HepG2 (cell line): Measurements from ENCODE around the gene MRO. TPM values are rescaled to one million over a fixed set of nuclear protein-coding genes. Genes with fewer than 3 reads are reported as not detected.

ENCODE experiments used
- ATAC-seq: fragments of 200-7000 bp; cut with Tn5 transposase; 3 replicates; pipeline ENCODE4 v1.9.1; 2020; ENCODE audit warnings: mild to moderate bottlenecking, moderate library complexity
- BruUV-seq: library from RNA; stranded (reverse); fragments of 400-500 nt; replicated peaks from 2 replicates; lab custom pipeline; 2021; lab: Mats Ljungman, UMichigan
- CTCF ChIA-PET: fragments of 300-600 bp; formaldehyde crosslinking; extraction: SDS; loops from one replicate; lab custom pipeline; 2021; ENCODE audit warnings: low total read pairs, inconsistent platforms, low intra/inter-chr PET ratio; lab: Yijun Ruan, JAX
- POLR2A ChIA-PET: fragments of 350-600 bp; sonication (Branson Sonifier 250); formaldehyde crosslinking; loops from one replicate; lab custom pipeline; 2020; ENCODE audit warnings: antibody characterized with exemption, inconsistent platforms; lab: Yijun Ruan, JAX
- DNase-seq: peaks from one replicate; pipeline ENCODE4 v3.0.0-alpha.2; 2015; ENCODE audit warnings: low spot score
- FAIRE-seq: peaks from 3 replicates; lab custom pipeline; 2011; peaks lifted over from hg19 to GRCh38; lab: Jason Lieb, UNC
- H2AFZ ChIP-seq: one replicate; pipeline ENCODE4 v1.6.1; 2011; ENCODE audit warnings: low read length, inconsistent platforms
- H3K27ac ChIP-seq: fragments of 300-600 bp; 3 replicates; pipeline ENCODE4 v1.8.0; 2011; ENCODE audit warnings: mixed run types, mild to moderate bottlenecking, mixed read lengths, low read length, inconsistent platforms; ENCODE audit not compliant: insufficient read depth; ENCODE audit errors: extremely low read length
- H3K27me3 ChIP-seq, 2 experiments: fragments of 200-600 bp in 1 of 2; 2 replicates in 1 of 2; 3 replicates in 1 of 2; pipeline versions ENCODE4 v1.6.0 to v1.8.0; 2011; ENCODE audit warnings: low read length in 2 of 2, mild to moderate bottlenecking in 2 of 2, moderate library complexity in 2 of 2, inconsistent platforms in 1 of 2; ENCODE audit not compliant: insufficient read depth in 2 of 2, control insufficient read depth in 1 of 2
- H3K36me3 ChIP-seq, 2 experiments: fragments of 200-600 bp in 1 of 2; replicated peaks in 1 of 2; 2 replicates in 1 of 2; 3 replicates in 1 of 2; pipeline versions ENCODE4 v1.5.1 to v1.8.0; 2011; ENCODE audit warnings: low read length in 2 of 2, inconsistent platforms in 1 of 2; ENCODE audit not compliant: insufficient read depth in 2 of 2, control insufficient read depth in 1 of 2
- H3K4me1 ChIP-seq: 2 replicates; pipeline ENCODE4 v1.5.1; 2012; ENCODE audit warnings: low read length, inconsistent platforms; ENCODE audit not compliant: insufficient read depth
- H3K4me2 ChIP-seq: 2 replicates; pipeline ENCODE4 v1.6.0; 2011; ENCODE audit warnings: low read depth, low read length, inconsistent platforms
- H3K4me3 ChIP-seq, 3 experiments: fragments of 200-600 bp in 1 of 3; sonication (generic), shearing (Covaris generic) in 1 of 3; replicated peaks in 1 of 3; 2 replicates each; pipeline ENCODE4 v1.5.1; 2011 to 2016; ENCODE audit warnings: low read length in 3 of 3, inconsistent platforms in 2 of 3, low read depth in 2 of 3, mild to moderate bottlenecking in 2 of 3, control low read depth in 1 of 3, mixed read lengths in 1 of 3; ENCODE audit not compliant: insufficient read depth in 1 of 3
- H3K79me2 ChIP-seq: one replicate; pipeline ENCODE4 v1.6.1; 2011; ENCODE audit warnings: low read length, inconsistent platforms; ENCODE audit not compliant: insufficient read depth
- H3K9ac ChIP-seq: 2 replicates; pipeline ENCODE4 v1.6.0; 2011; ENCODE audit warnings: mild to moderate bottlenecking, low read depth, low read length, inconsistent platforms; ENCODE audit not compliant: insufficient read depth
- H3K9me3 ChIP-seq: 2 replicates; pipeline ENCODE4 v1.5.1; 2012; ENCODE audit warnings: mild to moderate bottlenecking, low read length
- H4K20me1 ChIP-seq: 2 replicates; pipeline ENCODE4 v1.6.0; 2011; ENCODE audit warnings: inconsistent platforms, mild to moderate bottlenecking, low read length, moderate library complexity; ENCODE audit not compliant: insufficient read depth
- CREB1 ChIP-seq, 2 experiments: fragments of 450-650 bp in 1 of 2; IDR thresholded peaks; 2 replicates each; pipeline ENCODE4 v1.6.1; 2016 to 2017; ENCODE audit warnings: control low read depth in 1 of 2, mild to moderate bottlenecking in 1 of 2, missing compliant biosample characterization in 1 of 2, missing genetic modification characterization in 1 of 2
- HDAC1 ChIP-seq: sonication (generic); formaldehyde crosslinking; IDR thresholded peaks from 2 replicates; pipeline ENCODE4 v1.5.1; 2020; ENCODE audit warnings: mild to moderate bottlenecking, missing genetic modification reagents
- HMG20B ChIP-seq: conservative IDR thresholded peaks from 2 replicates; pipeline ENCODE4 v1.6.1; 2016; ENCODE audit warnings: missing genetic modification reagents, missing compliant biosample characterization
- MIER3 ChIP-seq: IDR thresholded peaks from 2 replicates; pipeline ENCODE4 v1.6.1; 2016; ENCODE audit warnings: missing compliant biosample characterization, borderline replicate concordance
- SRSF1 ChIP-seq: fragments of 200-400 bp; formaldehyde crosslinking; optimal IDR thresholded peaks from 2 replicates; pipeline ENCODE3; 2017; ENCODE audit warnings: mild to moderate bottlenecking, low read depth, low read length, moderate library complexity
- SRSF4 ChIP-seq: fragments of 200-400 bp; formaldehyde crosslinking; IDR thresholded peaks from one replicate; pipeline ENCODE4 v1.6.1; 2018; ENCODE audit warnings: mild to moderate bottlenecking, low read depth, low read length, moderate library complexity; ENCODE audit not compliant: poor library complexity, severe bottlenecking
- ZFP36L2 ChIP-seq: sonication (generic); formaldehyde crosslinking; IDR thresholded peaks from 2 replicates; pipeline ENCODE4 v1.4.0; 2020; ENCODE audit warnings: missing genetic modification reagents
- ZFP62 ChIP-seq: sonication (generic); formaldehyde crosslinking; IDR thresholded peaks from 2 replicates; pipeline ENCODE4 v1.4.0; 2020; ENCODE audit warnings: missing genetic modification reagents
- ZNF224 ChIP-seq: sonication (generic); formaldehyde crosslinking; IDR thresholded peaks from 2 replicates; pipeline ENCODE4 v1.5.0; 2020; ENCODE audit warnings: mild to moderate bottlenecking, missing genetic modification reagents
- WGBS: methylation state at CpG from one replicate; pipeline ENCODE4 v1.1.6; 2017; ENCODE audit warnings: low lambda C conversion rate; 5-methylcytosine and 5-hydroxymethylcytosine counted together
- in situ Hi-C: cut with HindIII; loops from 2 replicates; pipeline ENCODE4 v1.10.0; 2017; ENCODE audit warnings: low pct_unique_long_range_greater_than_20kb; ENCODE audit not compliant: extremely low pct_ligation_motif_present
- intact Hi-C: fragments of 100-400 bp; cut with micrococcal nuclease; formaldehyde crosslinking; loops from one replicate; pipeline ENCODE4 v1.10.0; 2022; ENCODE audit not compliant: unreplicated experiment
- polyA plus RNA-seq, 8 experiments: library from polyadenylated mRNA; depleted of rRNA in 3 of 8; stranded (reverse) in 7 of 8; unstranded in 1 of 8; fragments of >200 nt; fragmentation: Illumina TruSeq in 4 of 8; extraction: Trizol in 4 of 8; gene quantifications; 2 replicates each; pipeline versions ENCODE4 v1.2.1 to v1.2.3, GENCODE V29; 2011 to 2016; ENCODE audit warnings: low read depth in 4 of 8, missing spikeins in 1 of 8, mixed read lengths in 1 of 8; ENCODE audit not compliant: insufficient read depth in 1 of 8
- total RNA-seq, 5 experiments: library from RNA; depleted of rRNA; stranded (reverse); fragments of >200 nt; fragmentation: Illumina TruSeq; extraction: Trizol; gene quantifications; 2 replicates each; pipeline ENCODE4 v1.2.3, GENCODE V29; 2016; ENCODE audit warnings: low read depth in 1 of 5
- TF ChIP-seq, protein P1 (sequence below): sonication (generic); formaldehyde crosslinking; conservative IDR thresholded peaks from 2 replicates; pipeline ENCODE4 v1.8.0; 2022; ENCODE audit warnings: low read depth, missing genetic modification reagents
- TF ChIP-seq, protein P2 (sequence below): sonication (generic); formaldehyde crosslinking; IDR thresholded peaks from 2 replicates; pipeline ENCODE4 v1.4.0; 2020; ENCODE audit warnings: missing genetic modification reagents
- TF ChIP-seq, protein P3 (sequence below): sonication (generic); formaldehyde crosslinking; IDR thresholded peaks from 2 replicates; pipeline ENCODE4 v1.4.0; 2020; ENCODE audit warnings: missing genetic modification reagents
- TF ChIP-seq, protein P4 (sequence below): sonication (generic); formaldehyde crosslinking; IDR thresholded peaks from 2 replicates; pipeline ENCODE4 v1.8.0; 2022; ENCODE audit warnings: missing genetic modification reagents, mild to moderate bottlenecking, inconsistent platforms, borderline replicate concordance
- TF ChIP-seq, protein P5 (sequence below): sonication (generic); IDR thresholded peaks from 2 replicates; pipeline ENCODE4 v1.6.1; 2016; ENCODE audit warnings: low read depth, borderline replicate concordance

MRO gene
- total and polyA plus RNA-seq, 2 of the 13 experiments (the other 11 are each of a cell fraction or from before 2014, with no cell fraction given) = not detected

DNA sequence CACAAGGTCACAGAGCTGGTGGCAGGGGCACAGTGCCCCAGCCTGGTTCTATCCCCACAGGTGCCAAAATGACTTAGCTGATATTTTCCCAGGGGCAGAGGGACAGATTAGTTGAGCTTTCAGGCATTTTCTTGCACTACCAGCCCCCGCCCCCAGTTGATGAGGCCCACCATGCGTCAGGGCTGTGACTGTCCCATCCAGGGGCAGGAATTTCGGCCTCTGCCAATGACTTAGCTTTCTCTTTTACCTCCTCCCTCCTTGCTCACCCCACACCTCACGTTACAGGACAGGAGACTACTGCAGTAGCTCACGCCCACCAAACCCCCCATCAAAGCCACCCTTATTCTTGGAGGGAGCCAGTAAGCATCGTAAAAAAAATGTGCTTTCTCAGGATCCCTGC is 31.5 kb downstream of the MRO start:
- Histone ChIP-seq H3K9ac (no peak overlapping the region), H3K27me3 (peaks cover 0 to 1% of the 10 kb centered on the region in 2 experiments; a peak in 1 of 5 replicates), H3K79me2 (no peaks in the 10 kb centered on the region), H3K4me1 (no peaks in the 10 kb centered on the region), H3K4me2 (no peak overlapping the region), H3K27ac (no peak overlapping the region), H3K4me3 (no peak overlapping the region), H2AFZ (no peak overlapping the region), H4K20me1 (no peaks in the 10 kb centered on the region), H3K9me3 (no peaks in the 10 kb centered on the region), H3K36me3 (no peaks in the 10 kb centered on the region)
- in situ Hi-C loops = loop anchor here (10.0 kb wide), 1 partner anchor 273 kb away; no protein-coding TSS in a partner anchor
- FAIRE-seq (no peak), ATAC-seq (no peak), DNase-seq (no peak)
- POLR2A ChIA-PET = no interaction called here
- CTCF ChIA-PET = no interaction called here
- 17% methylated on average over 6 of the region's 6 CpGs for WGBS
- no peak for TF ChIP-seq ZFP36L2 (CRISPR knock-in tag)
- TF ChIP-seq, protein P1, sequence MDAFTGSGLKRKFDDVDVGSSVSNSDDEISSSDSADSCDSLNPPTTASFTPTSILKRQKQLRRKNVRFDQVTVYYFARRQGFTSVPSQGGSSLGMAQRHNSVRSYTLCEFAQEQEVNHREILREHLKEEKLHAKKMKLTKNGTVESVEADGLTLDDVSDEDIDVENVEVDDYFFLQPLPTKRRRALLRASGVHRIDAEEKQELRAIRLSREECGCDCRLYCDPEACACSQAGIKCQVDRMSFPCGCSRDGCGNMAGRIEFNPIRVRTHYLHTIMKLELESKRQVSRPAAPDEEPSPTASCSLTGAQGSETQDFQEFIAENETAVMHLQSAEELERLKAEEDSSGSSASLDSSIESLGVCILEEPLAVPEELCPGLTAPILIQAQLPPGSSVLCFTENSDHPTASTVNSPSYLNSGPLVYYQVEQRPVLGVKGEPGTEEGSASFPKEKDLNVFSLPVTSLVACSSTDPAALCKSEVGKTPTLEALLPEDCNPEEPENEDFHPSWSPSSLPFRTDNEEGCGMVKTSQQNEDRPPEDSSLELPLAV (CRISPR knock-in tag) = no peak
- no peak for TF ChIP-seq ZFP62
- TF ChIP-seq, protein P2, sequence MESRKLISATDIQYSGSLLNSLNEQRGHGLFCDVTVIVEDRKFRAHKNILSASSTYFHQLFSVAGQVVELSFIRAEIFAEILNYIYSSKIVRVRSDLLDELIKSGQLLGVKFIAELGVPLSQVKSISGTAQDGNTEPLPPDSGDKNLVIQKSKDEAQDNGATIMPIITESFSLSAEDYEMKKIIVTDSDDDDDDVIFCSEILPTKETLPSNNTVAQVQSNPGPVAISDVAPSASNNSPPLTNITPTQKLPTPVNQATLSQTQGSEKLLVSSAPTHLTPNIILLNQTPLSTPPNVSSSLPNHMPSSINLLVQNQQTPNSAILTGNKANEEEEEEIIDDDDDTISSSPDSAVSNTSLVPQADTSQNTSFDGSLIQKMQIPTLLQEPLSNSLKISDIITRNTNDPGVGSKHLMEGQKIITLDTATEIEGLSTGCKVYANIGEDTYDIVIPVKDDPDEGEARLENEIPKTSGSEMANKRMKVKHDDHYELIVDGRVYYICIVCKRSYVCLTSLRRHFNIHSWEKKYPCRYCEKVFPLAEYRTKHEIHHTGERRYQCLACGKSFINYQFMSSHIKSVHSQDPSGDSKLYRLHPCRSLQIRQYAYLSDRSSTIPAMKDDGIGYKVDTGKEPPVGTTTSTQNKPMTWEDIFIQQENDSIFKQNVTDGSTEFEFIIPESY (CRISPR knock-in tag) = no peak
- no peak for TF ChIP-seq ZNF224
- TF ChIP-seq HDAC1 (CRISPR knock-in tag) = no peak
- TF ChIP-seq SRSF4 = no peak
- TF ChIP-seq, protein P3, sequence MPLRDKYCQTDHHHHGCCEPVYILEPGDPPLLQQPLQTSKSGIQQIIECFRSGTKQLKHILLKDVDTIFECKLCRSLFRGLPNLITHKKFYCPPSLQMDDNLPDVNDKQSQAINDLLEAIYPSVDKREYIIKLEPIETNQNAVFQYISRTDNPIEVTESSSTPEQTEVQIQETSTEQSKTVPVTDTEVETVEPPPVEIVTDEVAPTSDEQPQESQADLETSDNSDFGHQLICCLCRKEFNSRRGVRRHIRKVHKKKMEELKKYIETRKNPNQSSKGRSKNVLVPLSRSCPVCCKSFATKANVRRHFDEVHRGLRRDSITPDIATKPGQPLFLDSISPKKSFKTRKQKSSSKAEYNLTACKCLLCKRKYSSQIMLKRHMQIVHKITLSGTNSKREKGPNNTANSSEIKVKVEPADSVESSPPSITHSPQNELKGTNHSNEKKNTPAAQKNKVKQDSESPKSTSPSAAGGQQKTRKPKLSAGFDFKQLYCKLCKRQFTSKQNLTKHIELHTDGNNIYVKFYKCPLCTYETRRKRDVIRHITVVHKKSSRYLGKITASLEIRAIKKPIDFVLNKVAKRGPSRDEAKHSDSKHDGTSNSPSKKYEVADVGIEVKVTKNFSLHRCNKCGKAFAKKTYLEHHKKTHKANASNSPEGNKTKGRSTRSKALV (CRISPR knock-in tag) = no peak
- no peak for TF ChIP-seq SRSF1
- TF ChIP-seq, protein P4, sequence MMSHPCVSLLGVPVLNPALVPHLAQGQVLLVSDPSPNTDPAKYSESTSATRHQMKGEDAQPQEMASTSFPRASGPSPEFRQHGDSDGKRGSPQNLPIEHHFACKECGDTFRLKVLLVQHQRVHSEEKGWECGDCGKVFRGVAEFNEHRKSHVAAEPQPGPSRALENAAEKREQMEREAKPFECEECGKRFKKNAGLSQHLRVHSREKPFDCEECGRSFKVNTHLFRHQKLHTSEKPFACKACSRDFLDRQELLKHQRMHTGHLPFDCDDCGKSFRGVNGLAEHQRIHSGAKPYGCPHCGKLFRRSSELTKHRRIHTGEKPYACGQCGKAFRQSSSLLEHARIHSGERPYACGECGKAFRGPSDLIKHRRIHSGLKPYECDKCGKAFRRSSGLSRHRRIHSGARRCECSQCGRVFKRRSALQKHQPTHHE = no peak
- TF ChIP-seq, protein P5, sequence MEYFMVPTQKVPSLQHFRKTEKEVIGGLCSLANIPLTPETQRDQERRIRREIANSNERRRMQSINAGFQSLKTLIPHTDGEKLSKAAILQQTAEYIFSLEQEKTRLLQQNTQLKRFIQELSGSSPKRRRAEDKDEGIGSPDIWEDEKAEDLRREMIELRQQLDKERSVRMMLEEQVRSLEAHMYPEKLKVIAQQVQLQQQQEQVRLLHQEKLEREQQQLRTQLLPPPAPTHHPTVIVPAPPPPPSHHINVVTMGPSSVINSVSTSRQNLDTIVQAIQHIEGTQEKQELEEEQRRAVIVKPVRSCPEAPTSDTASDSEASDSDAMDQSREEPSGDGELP = no peak
- TF ChIP-seq CREB1 (IDR thresholded peaks at IDR 0.05) = no peak
- TF ChIP-seq CREB1 (CRISPR knock-in tag; IDR thresholded peaks at IDR 0.05) = no peak
- no peak for TF ChIP-seq HMG20B (CRISPR knock-in tag)
- TF ChIP-seq MIER3 (CRISPR knock-in tag) = no peak
- intact Hi-C loops = no loop called here
- no TSS peak for BruUV-seq
